Stimulated activated CD8-positive, alpha-beta memory T cell treated with anti-CD3 and anti-CD28 coated beads, Interleukin-15, amount 100 ng/mL, for 1 hour (primary cell): ENCODE measurements around the gene SRGAP1.
"Not testable (repeated sequence)": the region's sequence is repeated elsewhere in the genome, so short reads cannot be mapped to it uniquely, and the experiment has no call there.

Experiments
- DNase-seq: peaks from one replicate; pipeline ENCODE4 v3.0.0-alpha.2; 2020; ENCODE audit warnings: low read depth

Gene SRGAP1

DNA sequence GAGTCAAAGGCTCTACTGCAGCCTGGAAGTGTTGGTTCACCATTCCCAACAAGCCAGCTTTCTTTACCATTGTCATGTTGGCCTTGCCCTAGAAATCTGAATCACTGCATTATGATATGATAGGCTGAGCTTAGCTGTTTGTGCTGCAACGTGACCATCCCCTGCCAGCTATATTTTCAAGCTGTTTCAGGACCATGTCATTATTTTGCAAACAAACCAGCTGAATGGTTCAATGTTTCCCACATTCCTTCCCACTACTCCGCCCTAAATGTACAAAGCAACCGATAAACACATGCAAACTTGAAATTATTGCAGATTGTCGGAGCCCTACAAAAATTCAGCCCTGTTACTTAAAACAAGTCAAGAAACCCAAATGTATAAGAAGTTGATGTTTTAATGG lies 241.5 kb downstream of the SRGAP1 start:
- DNase-seq: no peak

DNA sequence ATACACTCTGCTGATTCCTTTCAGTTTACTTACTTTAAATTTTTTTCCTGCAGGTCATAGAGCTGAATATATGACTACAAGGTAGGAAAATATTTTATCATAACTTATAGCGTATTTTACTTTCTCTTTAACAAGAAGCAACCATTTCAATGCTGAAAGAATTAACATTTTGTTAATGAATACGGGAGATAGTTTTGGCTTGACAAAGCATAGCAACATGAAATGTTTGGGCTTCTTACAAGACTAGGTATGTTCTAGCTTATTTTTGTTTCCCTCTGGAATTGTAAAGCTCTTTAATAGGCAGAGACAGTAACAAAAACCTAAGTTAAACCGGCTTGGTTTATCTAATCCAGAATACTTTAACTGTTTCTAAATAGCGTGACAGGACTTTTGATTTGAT lies 242.4 kb downstream of the SRGAP1 start:
- no peak for DNase-seq

DNA sequence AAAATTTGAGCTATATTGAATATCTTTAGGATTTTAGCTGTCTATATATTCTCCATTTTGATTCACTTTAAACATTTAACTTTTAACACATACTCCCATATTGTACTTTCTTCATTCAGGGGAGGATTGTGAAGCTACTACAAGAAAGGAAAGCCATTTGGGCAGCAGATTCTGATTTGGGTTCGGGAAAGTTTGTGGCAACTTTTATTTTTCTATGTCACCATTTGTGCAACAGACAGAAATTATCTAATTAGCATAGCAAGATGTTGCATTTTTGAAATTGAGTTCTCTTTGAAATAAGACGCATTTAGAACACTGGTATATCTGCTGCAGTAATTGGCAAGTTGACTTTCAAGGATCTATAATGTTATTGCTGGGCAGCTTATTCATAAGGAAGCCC lies 243.3 kb downstream of the SRGAP1 start:
- DNase-seq: no peak

DNA sequence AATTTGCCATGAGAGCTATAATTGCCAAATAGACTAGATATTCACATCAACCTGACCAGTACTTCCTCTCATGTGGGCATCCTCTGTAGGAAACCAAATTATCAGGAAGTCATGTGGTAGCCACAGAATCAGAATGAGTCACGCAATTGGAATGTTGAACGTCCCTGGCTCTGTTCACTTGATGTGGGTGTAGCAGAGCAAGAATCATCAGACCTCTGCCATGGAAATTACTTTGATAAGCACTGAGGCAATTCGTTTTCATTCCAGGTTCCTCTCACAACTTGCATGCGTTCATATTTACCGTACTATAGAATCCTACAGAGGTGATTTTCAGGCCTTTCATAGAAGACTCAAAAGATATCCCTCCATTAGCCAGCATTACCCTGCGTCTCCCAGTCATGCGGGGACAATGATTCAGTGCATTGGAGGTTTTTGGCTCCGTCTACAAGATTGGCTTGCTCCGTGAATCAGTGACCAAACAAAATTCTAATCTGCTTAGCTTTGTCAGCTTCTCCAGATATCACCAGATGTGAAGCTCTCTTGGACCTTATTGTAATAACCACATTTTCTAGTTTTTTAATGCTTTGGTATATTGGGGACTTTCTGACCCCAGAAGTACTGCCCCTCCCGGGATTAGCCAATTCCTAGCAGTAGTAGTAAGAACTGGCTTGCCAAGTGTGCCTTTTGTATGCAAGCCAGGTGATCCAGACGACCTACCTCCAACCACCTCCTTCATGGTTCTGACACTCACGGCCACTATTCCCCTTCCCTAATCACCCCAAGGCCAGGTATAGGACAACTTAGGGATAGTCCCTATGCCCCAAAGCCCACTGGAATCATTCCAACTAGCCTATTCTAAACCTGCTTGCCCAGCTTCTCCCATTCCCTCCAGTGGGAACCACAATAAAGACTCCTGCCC lies 244.2 kb downstream of the SRGAP1 start:
- no peak for DNase-seq

DNA sequence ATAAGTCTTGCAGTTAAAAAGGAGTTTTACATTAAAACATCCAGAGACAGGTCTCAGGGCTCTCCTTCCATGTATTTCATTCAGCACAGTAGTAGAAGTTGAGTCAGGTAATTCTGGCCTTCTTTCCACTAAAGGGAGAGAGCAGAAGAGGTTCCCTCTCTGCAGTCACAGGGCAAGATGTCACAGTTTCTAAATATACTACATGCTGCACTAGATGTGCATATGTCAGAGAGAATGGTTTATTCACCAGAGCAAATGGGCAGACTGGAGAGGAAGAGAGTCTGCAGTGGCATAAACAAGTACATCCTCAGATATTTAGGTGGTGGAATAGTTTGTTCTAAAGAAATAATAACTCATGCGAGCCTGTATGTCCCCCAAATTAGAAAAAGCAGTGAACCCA lies 245.5 kb downstream of the SRGAP1 start:
- no peak for DNase-seq

DNA sequence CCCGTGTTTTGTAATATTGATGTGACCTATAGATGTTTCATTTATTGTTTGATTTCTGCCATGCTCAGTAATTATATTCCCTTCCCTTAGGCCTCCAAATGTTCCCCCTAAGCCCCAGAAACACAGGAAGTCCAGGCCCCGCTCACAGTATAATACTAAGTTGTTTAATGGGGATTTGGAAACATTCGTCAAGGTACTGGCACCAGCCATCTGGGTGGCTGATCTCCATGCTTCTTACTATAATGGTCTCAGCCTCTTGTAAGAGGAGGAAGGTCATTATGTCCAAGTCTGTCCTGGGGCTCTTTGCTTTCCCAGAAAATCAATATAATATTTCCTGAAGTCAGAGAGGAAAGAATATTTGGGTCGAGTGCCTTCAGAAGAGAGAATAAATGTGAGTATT lies 246.7 kb downstream of the SRGAP1 start:
- no peak for DNase-seq

DNA sequence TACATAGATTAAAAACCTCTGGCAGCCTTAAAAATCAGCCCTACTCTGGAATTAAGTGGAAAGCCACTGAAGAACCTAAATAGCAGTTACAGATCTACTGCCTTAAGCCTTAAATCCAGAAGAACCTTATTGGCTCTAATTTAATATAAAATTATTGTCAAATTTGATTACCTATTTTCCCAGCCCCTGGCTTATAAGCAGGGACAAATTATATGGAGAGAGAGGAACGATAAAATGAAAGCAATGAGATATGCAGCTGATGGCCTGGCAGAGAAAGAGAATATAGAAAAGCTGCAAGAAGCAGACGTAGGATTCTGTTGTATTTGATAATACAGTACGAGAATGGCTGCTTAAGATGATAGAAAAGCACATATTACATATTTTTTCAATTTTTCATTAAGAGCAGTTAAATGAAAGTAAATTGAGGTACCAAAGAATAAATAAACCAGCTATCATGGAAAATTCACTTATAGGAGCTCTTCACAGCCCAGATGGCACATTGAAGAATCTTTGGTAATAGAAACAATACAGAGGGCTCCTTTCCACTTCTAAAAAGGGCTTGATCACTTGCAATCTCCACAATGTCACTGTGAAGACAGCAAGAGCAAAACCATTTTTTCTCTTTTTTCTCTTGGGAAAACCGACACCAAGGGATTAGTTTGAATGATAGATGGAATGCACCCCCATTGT lies 248.2 kb downstream of the SRGAP1 start:
- DNase-seq: no peak

DNA sequence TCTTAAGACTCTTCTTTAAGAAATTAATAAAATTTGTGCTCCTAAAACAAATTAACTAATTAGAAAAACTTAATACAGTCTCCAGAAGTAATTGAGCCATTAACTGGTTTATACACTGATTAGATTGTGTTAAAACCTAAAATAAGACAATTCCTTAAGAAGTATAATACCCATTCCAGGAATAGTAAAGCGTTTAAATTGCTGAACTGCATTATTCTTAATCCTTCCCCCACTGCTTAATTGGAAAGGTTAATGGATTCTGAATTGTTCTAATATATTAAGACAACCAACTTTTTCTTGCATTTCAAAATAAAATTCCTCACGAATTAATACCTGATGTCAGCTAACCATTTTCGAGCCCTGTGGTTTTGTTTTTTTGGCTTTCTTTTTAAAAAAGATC lies 249.2 kb downstream of the SRGAP1 start:
- no peak for DNase-seq

DNA sequence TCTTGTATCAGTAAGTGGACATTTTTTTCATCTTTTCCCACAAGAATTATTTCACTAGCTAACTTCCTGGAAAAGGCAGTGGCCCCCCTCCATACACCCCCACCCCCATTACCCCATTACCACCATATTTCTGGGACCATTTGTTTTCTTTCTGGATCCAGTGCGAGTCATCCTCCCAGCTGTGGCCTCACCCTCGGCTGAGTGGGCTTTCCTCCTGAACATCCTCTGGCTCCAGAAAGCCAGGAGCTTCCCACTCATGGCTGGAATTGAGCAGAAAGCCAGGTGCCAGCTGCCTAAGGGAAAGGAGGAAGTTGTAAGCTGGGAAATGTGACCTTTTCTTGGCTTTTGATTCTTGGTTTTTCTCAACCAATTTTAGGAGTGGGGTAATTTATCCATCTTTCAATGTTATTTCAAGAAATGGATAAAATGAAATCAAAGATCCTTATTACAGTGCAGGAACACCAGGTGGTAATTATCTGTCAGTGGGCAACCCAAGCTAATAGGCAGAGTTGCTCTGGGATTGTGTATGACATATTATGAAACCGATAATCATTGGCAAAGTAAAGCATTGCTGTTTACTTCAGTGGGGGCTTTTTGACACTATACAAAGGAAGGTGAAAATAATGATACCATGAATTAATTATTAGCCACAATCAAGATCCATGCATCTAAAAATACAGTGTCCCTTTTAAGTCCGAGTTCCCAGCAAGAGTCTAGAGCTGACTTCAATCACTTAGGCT lies 253.0 kb downstream of the SRGAP1 start:
- no peak for DNase-seq

DNA sequence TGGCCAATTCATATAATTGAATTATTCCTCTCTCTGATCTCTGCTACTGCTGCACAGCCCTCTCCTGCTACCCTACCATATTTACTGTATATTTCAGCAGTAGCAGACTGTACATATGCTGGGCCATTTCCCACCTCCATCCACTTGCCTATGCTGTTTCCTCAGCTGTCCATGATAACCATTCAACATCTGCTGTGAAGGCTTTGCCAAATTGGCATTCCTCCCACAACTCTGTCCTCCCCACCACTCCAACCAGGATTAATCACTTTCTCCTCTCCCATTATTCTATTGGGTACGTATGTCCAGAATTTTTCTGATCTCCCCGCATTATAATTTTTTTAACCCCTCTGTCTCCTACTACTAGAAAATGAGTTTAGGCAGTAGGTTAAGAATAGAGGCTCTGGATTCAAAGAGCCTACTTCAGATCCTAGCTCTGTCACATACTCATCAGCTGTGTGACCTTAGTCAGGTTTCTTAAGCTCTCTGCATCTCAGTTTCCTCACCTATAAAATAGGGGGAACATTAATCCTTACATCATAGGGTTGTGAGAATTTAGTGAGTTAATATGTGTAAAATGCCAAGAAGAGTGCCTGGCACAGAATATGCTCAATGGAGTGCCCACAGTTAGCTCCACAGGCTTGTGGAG lies 254.3 kb downstream of the SRGAP1 start:
- DNase-seq: no peak

DNA sequence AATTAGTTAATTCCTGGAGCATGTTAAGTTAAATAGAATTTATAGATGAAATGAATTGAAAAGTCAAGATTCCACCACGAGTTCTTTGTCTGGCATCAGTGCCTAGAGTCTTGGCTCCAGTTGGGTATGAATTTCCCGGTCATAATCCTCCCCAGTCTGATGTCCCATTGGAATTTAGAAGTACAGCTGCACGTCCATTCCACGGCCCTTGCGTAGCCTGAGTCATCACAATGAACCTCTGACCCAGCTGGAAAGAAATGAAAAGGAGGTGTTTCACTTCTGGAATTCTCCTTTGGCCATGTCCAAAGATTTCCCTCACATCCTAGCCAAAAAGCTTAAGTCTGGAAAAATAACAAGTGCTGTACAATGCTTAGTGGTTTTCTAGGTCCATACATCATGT lies 254.9 kb downstream of the SRGAP1 start:
- DNase-seq: no peak

DNA sequence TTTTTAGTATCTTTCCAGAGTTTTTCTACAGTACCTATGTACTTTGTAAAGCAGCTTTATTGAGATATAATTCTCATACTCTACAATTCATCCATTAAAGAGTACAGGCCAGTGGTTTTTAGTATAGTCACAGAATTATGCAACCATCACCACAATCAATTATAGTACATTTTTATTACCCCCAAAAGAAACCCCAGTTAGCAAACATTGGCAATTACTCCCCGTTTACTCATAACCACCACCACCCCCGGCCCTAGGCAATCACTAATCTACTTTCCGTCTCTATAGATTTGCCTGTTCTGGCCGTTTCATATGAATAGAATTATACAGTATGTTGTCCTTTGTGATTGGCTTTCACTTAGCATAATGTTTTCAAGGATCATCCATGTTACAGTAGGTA lies 257.8 kb downstream of the SRGAP1 start:
- no peak for DNase-seq

DNA sequence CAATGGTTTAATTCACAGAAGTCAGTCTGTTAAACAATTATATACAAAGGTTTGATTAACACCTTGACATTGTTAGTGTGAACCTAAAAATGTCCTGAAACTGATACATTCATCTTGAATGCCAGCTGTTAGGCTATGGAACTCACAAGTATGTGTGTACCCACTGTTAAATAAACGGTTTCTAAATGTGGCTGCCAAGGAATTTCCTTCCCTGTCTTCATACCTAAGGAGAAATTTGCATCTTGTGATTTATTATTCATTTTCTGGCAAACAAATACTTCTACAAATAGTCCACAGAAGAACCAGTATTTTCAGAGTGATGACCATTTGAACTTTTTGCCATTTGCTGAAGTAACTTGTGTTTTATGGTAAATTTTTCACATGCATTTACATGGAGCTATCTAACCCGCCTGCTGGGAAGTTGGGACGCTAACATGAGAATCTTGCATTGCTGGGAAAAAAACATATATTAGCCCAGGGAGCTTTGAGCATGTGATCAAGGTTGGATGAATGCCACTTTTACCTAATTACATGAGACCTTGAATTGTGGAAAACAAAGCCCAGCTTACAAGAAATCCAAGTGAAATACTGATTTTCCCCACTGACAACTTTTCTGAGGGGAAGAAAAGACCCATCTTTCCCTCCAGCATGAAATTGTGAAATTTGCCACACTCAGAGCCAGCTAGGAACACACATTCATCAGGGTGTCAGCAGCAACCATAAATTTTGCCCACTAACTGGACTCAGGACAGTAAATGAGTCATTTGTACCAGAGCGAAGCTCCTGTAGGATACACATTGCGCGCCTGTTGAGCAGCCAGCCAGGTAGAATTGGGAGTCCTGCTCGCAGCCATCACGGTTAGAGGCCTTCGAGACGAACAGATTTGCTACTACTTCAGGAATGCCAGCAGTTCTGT lies 259.6 kb downstream of the SRGAP1 start:
- no peak for DNase-seq

DNA sequence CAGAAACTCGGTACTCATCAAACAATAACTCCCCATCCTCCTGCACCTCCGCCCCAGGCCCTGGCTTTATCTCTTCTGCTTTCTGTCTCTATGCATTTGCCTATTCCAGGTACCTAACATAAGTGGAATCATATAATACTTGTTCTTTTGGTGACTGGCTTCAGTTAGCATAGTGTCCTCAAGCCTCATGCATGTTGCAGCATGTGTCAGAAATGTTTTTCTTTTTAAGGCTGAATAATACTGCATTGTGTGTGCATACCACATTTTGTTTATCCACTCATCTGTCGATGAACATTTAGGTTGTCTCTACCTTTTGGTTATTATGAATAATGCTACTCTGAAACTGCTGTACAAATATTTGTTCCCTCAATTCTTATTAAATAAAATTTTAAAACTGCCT lies 260.5 kb downstream of the SRGAP1 start:
- no peak for DNase-seq

DNA sequence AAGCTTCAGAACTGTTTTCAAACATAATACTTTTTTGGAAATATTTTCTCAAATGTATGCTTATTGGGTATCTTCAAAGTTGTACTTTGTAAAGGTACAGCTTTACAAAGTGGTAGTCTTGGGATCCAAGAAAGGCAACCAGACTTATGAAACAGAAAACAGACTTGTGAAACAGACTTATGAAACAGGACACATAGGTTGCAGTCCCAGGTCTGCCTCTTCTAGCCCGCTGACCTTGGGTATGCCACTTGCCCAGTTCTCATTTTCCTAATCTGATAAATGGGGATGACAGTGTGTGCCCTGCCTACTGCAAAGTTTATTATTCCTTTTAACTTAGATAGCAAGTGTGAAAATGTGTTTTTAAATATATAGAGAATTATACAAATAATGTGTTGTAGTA lies 263.3 kb downstream of the SRGAP1 start:
- no peak for DNase-seq

DNA sequence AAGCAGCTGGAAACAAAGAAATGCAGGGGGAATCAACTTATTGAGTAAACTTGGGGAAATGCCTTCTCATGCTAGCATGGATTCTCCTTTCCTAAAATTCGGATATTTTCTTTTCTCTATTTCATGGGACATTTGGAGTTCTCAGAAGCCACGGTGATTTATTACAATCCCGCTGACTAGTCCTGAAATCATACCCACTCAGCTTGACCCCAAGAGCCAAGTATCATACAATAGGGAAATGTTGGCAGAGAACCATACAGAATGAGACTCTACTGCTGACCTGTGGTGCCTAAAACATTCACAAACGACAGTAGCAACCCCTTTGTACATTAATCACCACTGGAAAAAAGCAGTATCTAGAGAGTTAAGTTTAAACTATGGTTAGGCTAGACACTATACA lies 265.2 kb downstream of the SRGAP1 start:
- DNase-seq: no peak

DNA sequence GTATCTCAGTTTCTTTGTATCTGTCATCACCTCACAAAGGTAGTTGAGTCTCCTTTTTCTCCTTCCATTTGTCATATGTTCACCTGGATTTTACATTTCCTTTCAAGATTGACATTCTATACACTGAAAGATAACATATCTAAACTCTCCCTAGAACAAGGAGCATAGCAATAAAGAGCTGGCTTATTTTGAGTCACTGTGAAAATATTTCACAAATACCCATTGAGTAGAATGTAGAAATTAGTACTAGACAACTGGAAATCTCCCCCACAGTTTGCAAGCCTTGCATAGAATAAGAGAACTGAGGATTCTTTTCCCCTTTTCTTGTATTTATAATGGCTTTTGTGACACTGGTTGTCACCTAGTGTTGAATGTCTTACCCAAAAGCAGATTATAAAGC lies 266.4 kb downstream of the SRGAP1 start:
- DNase-seq: no peak

DNA sequence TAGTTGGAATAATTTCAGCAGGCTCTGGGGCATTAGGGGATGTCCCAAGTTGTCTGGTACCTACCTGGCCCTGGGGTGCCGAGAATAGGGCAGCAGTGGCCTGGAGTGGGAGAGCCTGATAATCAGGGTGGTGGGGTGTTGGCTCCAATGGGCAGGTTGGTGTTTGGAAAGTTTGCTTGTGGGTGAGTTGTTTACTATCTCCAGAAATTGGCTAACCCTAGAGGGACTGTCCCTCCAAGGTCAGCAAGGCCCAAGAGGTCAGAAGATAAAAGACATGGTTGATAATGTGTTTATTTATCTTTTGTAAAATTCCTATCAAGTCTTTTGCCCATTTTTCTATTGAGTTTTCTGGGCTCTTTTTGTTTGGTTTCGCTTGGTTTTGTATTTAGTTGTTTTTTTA lies 272.5 kb downstream of the SRGAP1 start:
- DNase-seq: no peak

DNA sequence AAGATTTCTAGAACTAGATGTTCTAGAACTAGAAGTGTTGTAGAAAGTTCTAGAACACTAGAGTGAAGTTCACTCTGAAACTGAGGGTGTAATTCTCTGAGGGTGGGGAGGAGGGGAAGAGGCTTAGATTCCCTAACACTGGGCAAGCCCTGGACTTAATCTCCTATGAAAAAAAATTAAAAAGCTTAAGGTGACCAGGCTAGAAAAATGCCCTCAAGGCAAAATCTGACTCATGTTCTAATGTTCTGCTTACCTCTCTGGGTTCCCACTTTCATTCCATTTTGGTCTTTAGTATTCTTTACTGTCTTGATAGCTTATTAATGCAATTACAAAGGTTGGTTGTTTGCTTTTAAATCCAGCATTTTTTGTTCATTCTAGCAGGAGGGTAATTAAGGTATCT lies 276.1 kb downstream of the SRGAP1 start:
- DNase-seq: no peak

DNA sequence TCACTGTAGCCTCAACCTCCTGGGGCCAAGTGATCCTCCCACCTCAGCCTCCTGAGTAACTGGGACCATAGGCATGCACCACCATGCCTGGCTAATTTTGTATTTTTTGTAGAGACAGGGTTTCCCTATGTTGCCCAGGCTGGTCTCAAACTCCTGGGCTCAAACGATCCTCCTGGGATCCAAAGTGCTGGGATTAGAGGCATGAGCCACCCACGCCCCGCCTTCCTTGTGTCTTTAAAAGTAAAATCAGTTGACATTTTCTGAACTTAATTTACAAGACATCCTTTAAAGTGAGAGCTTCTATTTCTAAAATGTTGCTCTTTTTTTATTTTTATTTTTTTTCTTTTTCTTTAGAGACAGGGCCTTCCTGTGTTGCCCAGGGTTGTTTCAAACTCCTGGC lies 276.6 kb downstream of the SRGAP1 start:
- DNase-seq: not testable (repeated sequence)

DNA sequence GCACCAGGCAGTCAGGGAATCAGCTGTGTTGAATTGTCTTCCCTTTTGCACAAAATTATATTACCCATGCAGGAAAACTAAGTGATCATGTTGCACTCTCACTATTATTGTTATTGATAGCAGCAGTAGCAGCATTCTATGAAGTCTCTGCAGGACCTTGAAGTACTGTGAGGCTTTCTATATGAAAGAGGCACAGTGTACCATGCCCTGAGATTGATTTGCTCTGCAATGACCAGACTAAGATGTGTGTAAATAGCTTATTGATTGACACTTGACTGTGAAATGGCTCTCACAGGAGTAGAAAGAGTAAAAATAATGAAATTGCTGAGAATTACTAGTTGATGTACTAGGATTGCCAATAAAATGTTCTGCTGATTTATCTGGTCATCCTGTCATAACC lies 277.7 kb downstream of the SRGAP1 start:
- no peak for DNase-seq
